Stimulated activated CD4-positive, alpha-beta T cell treated with anti-CD3 and anti-CD28 coated beads, Interleukin-1b, Interleukin-23, amount 100 ng/mL, for 4 hours (primary cell): ENCODE data around the gene TRIM49.
"Not testable (repeated sequence)": the region's sequence is repeated elsewhere in the genome, so short reads cannot be mapped to it uniquely, and the experiment has no call there.

Experiments used
- DNase-seq, 2 donors: peaks; one replicate each; pipeline ENCODE4 v3.0.0-alpha.2; 2020; ENCODE audit warnings: low read depth in 2 of 2

The TRIM49 gene

GRCh38 chr11:89808475-89808874, at the start of gene TRIM49:
Gene TRIM49, minus strand, starts transcription at chr11:89808575. Its CDS starts 4,106 bp downstream, at chr11:89804469.
- DNase-seq, result not testable (repeated sequence)

GRCh38 chr11:89826694-89827093, 18.3 kb upstream of the TRIM49 start:
- DNase-seq, result not testable (repeated sequence)

- DNase-seq, result not testable (repeated sequence)
These were observed 11.6 kb upstream of the TRIM49 start for GRCh38 chr11:89820008-89820407.

GRCh38 chr11:89813535-89813934, 5.2 kb upstream of the TRIM49 start:
- not testable (repeated sequence) for DNase-seq

- DNase-seq, result not testable (repeated sequence)
These were observed 20.8 kb downstream of the TRIM49 start for GRCh38 chr11:89787506-89788063.

- DNase-seq, result not testable (repeated sequence)
These were observed 22.6 kb downstream of the TRIM49 start for GRCh38 chr11:89785726-89786125.

- DNase-seq, result not testable (repeated sequence)
These were observed 57.6 kb downstream of the TRIM49 start for GRCh38 chr11:89750822-89751221.
